GM23248 (cell line): ENCODE data around the gene ZNF764.

Source experiments
- EZH2 ChIP-seq: fragments of 200-600 bp; sonication (generic); IDR thresholded peaks from 2 replicates; pipeline ENCODE4 v1.6.1; 2018; ENCODE audit warnings: antibody characterized with exemption, mild to moderate bottlenecking; ENCODE audit not compliant: insufficient read depth, poor library complexity, severe bottlenecking
- EZH2phosphoT487 ChIP-seq: fragments of 200-600 bp; sonication (generic); IDR thresholded peaks from 2 replicates; pipeline ENCODE4 v1.6.1; 2018; ENCODE audit warnings: antibody characterized with exemption, moderate library complexity, mild to moderate bottlenecking, low read depth; ENCODE audit not compliant: insufficient read depth

DNA sequence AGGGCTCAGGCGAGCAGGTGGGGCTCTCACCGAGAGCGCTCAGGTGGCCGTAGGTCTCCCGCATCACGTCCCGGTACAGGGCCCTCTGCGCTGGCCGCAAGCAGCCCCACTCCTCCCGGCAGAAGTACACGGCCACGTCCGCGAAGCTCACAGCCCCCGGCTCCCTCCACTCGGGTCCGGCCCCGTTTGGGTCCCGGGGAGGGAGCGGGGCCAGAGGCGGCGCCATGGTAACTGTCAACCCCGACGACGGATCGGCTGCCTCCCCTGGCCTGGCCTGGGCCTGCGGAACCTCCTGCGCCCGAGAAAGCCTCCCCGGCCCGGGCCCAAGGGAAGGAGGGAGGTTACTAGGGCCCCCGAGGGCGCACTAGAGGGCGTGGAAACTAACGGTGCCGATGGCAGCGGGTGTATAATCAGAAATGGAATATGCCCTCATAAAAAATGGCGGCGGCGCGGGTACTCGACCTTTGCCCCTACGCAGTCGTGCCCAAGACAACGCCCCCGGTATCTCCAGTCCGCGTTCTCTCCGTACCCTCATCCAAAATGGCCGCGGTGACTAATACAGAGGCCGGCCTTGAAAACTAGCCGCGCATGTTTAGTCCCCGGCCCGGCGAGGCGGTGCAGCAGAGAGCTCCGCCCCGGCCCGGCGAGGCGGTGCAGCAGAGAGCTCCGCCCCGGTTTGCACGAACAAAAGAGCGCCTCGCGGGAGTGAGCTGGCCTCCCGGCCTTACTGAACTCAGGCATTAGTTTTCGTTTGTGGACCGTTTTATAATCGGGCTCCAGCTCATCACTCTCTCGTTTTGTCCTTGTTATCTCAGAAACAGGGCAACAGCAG lies at the start of gene ZNF764:
- TF ChIP-seq EZH2 (no peak), EZH2phosphoT487 (no peak)
